Stomach smooth muscle (tissue), 2 donors: Measurements from ENCODE around the gene OR2A2.

ENCODE experiments used
- H3K27ac ChIP-seq: one replicate; pipeline ENCODE4 v1.7.0; 2013; ENCODE audit warnings: mild to moderate bottlenecking, low read length, inconsistent platforms
- H3K27me3 ChIP-seq, 2 donors: one replicate each; pipeline ENCODE4 v1.7.0; 2013; ENCODE audit warnings: low read length in 2 of 2; ENCODE audit not compliant: insufficient read depth in 2 of 2, control insufficient read depth in 1 of 2
- H3K36me3 ChIP-seq, 2 donors: one replicate each; pipeline ENCODE4 v1.7.0; 2013; ENCODE audit warnings: low read length in 2 of 2; ENCODE audit not compliant: control insufficient read depth in 2 of 2, insufficient read depth in 2 of 2
- H3K4me1 ChIP-seq: one replicate; pipeline ENCODE4 v1.7.0; 2013; ENCODE audit warnings: low read length; ENCODE audit not compliant: control insufficient read depth, insufficient read depth
- H3K4me3 ChIP-seq, 2 donors: one replicate each; pipeline ENCODE4 v1.7.0; 2013; ENCODE audit warnings: low read length in 2 of 2
- H3K9ac ChIP-seq, 2 donors: one replicate each; pipeline ENCODE4 v1.7.0; 2013; ENCODE audit warnings: low read length in 2 of 2, mild to moderate bottlenecking in 1 of 2
- H3K9me3 ChIP-seq, 2 donors: one replicate each; pipeline ENCODE4 v1.7.0; 2013; ENCODE audit warnings: low read length in 2 of 2; ENCODE audit not compliant: control insufficient read depth in 2 of 2
- donor health status: healthy.
- donor health status: Pancreatic carcinoma.

The OR2A2 gene

GRCh38 chr7:144109283-144109682 lies at the start of gene OR2A2:
OR2A2 (plus strand) TSS chr7:144109583; CDS start chr7:144109583, 0 bp downstream.
- H3K36me3 ChIP-seq = no peaks in the 10 kb centered on the region
- H3K27me3 ChIP-seq = no peaks in the 10 kb centered on the region
- H3K9ac ChIP-seq = no peak within 1 kb of the TSS
- H3K4me1 ChIP-seq = no peaks in the 10 kb centered on the region
- no peak within 1 kb of the TSS for H3K27ac ChIP-seq
- no peaks in the 10 kb centered on the region for H3K9me3 ChIP-seq
- no peak within 1 kb of the TSS for H3K4me3 ChIP-seq

- Histone ChIP-seq H3K27ac (no peak overlapping the region), H3K9me3 (no peaks in the 10 kb centered on the region), H3K36me3 (no peaks in the 10 kb centered on the region), H3K4me1 (no peaks in the 10 kb centered on the region), H3K9ac (no peak overlapping the region), H3K27me3 (no peaks in the 10 kb centered on the region), H3K4me3 (no peak overlapping the region)
These were observed 45.7 kb upstream of the OR2A2 start for GRCh38 chr7:144063710-144064109.

DNA sequence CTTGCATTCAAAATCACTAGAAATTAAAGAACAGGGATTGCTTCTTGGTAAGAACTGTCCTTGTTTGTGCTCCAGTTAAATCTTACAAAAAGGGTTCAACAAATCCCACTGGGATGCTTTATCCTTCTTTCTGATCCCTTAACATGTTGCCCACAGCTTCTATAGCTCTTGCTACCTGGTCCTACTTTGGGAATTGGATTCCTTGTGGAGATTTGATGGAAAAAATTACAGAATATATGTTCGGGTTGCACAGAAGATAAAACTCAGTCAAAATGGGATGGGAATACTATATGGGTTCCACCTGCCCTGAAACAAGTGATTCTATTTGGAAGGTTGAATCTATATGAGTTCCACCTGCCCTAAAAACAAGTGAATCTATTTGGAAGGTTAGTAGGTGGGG lies 39.9 kb upstream of the OR2A2 start, which contains the start of gene OR2A25:
Gene OR2A25 (plus strand): TSS at position 301 of the 400 bp plus-strand sequence. CDS start 4,409 bp downstream, outside the sequence.
- Histone ChIP-seq H3K27me3 (no peaks in the 10 kb centered on the region), H3K4me3 (no peak within 1 kb of the TSS), H3K36me3 (no peaks in the 10 kb centered on the region), H3K9ac (no peak within 1 kb of the TSS), H3K4me1 (no peaks in the 10 kb centered on the region), H3K27ac (no peak within 1 kb of the TSS), H3K9me3 (no peaks in the 10 kb centered on the region)

- Histone ChIP-seq H3K27me3 (no peaks in the 10 kb centered on the region), H3K9ac (no peak overlapping the region), H3K4me3 (no peak overlapping the region), H3K27ac (no peak overlapping the region), H3K4me1 (no peaks in the 10 kb centered on the region), H3K36me3 (no peaks in the 10 kb centered on the region), H3K9me3 (no peaks in the 10 kb centered on the region)
These were observed 39.4 kb upstream of the OR2A2 start for GRCh38 chr7:144069953-144070352.

DNA sequence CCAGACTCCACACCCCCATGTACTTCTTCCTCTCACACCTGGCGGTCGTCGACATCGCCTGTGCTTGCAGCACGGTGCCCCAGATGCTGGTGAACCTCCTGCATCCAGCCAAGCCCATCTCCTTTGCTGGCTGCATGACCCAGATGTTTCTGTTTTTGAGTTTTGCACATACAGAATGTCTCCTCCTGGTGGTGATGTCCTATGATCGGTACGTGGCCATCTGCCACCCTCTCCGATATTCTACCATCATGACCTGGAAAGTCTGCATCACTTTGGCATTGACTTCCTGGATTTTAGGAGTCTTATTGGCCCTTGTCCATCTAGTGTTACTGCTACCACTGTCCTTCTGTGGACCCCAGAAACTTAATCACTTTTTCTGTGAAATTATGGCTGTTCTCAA lies 35.0 kb upstream of the OR2A2 start:
- no peaks in the 10 kb centered on the region for H3K36me3 ChIP-seq
- no peak overlapping the region for H3K27ac ChIP-seq
- no peaks in the 10 kb centered on the region for H3K4me1 ChIP-seq
- no peak overlapping the region for H3K4me3 ChIP-seq
- no peak overlapping the region for H3K9ac ChIP-seq
- no peaks in the 10 kb centered on the region for H3K9me3 ChIP-seq
- H3K27me3 ChIP-seq = no peaks in the 10 kb centered on the region

- Histone ChIP-seq H3K27me3 (no peaks in the 10 kb centered on the region), H3K36me3 (no peaks in the 10 kb centered on the region), H3K27ac (no peak within 1 kb of the TSS), H3K9ac (no peak within 1 kb of the TSS), H3K4me1 (no peaks in the 10 kb centered on the region), H3K9me3 (no peaks in the 10 kb centered on the region), H3K4me3 (no peak within 1 kb of the TSS)
These were observed 23.4 kb upstream of the OR2A2 start, which contains the start of gene OR2A12 for GRCh38 chr7:144085978-144086377. OR2A12 (plus strand) TSS chr7:144086278; CDS start chr7:144095108, 8,830 bp downstream.

DNA sequence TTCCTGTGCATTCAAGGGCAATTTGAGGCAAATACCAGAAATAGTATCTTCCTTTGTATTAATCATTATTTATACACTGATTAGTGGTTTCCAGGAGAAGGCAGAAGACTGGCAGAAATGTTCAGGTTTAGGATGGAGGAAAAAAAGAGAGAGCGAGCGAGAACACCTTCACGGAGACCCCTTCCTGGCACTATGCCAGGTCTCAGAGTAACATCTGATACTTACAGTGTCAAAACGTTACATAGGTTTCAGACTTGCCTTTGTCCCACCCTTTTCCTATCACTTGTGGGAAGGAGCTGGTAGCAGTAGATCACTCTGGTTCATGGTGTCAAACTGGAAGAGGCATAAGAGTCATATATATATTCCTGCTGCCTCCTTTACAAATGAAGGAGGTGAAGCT lies 22.7 kb upstream of the OR2A2 start:
- Histone ChIP-seq H3K27me3 (no peaks in the 10 kb centered on the region), H3K9ac (no peak overlapping the region), H3K4me1 (no peaks in the 10 kb centered on the region), H3K36me3 (no peaks in the 10 kb centered on the region), H3K27ac (no peak overlapping the region), H3K4me3 (no peak overlapping the region), H3K9me3 (no peaks in the 10 kb centered on the region)

GRCh38 chr7:144087230-144087629 lies 22.2 kb upstream of the OR2A2 start:
- Histone ChIP-seq H3K27ac (no peak overlapping the region), H3K9ac (no peak overlapping the region), H3K36me3 (no peaks in the 10 kb centered on the region), H3K27me3 (no peaks in the 10 kb centered on the region), H3K4me1 (no peaks in the 10 kb centered on the region), H3K9me3 (no peaks in the 10 kb centered on the region), H3K4me3 (no peak overlapping the region)

GRCh38 chr7:144090667-144091066 lies 18.7 kb upstream of the OR2A2 start:
- Histone ChIP-seq H3K27ac (no peak overlapping the region), H3K9me3 (no peaks in the 10 kb centered on the region), H3K27me3 (no peaks in the 10 kb centered on the region), H3K9ac (no peak overlapping the region), H3K4me1 (no peaks in the 10 kb centered on the region), H3K4me3 (no peak overlapping the region), H3K36me3 (no peaks in the 10 kb centered on the region)

DNA sequence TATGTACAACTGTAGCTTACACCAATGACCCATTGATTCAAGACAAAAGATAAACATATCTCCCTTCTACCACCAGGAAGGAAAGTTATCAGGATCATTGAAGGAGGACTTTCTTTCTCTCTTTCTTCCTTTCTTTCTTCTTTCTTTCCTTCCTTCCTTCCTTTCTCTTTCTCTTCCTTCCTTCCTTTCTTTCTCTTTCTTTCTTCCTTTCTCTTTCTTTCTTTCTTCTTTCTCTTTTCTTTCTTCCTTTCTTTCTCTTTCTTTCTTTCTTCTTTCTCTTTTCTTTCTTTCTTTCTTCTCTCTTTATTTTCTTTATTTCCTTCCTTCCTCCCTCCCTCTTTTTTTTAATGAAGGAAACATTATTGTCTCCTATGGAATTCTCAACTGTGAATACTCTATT lies 10.6 kb upstream of the OR2A2 start:
- Histone ChIP-seq H3K9ac (no peak overlapping the region), H3K27me3 (no peaks in the 10 kb centered on the region)

DNA sequence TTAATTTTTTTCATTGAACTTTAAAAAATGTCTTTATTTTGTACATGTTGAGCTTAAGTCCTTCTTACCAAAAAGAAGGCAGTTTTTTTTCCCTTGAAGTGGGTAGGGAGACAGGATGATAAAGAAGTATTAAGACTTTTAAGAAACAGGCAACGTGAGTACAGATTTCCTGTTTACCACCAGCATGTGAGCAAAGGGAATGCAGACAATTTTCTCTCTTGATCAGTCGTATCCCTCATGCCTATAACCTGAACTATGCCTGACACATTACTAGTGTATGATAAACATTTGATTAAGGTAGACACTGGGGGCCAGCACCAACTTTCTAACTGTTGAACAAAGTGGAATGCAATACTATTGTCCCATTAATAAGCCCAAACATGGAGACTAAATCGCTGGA lies 8.8 kb upstream of the OR2A2 start:
- Histone ChIP-seq H3K4me3 (no peak overlapping the region), H3K4me1 (no peaks in the 10 kb centered on the region), H3K27ac (no peak overlapping the region)

More for the DNA sequence above, 10.6 kb upstream of the OR2A2 start:
- no peak overlapping the region for H3K27ac ChIP-seq
- no peaks in the 10 kb centered on the region for H3K4me1 ChIP-seq
- H3K36me3 ChIP-seq = no peaks in the 10 kb centered on the region
- no peak overlapping the region for H3K4me3 ChIP-seq
- no peaks in the 10 kb centered on the region for H3K9me3 ChIP-seq

More for the DNA sequence above, 8.8 kb upstream of the OR2A2 start:
- H3K9ac ChIP-seq = no peak overlapping the region
- H3K27me3 ChIP-seq = no peaks in the 10 kb centered on the region
- no peaks in the 10 kb centered on the region for H3K36me3 ChIP-seq
- no peaks in the 10 kb centered on the region for H3K9me3 ChIP-seq
